NCI-H748 treated with DMSO at 0.1 percent for 48 hours (cell line): ENCODE data around the gene TMEM129.

ENCODE experiments used
- DNase-seq: peaks from one replicate; lab custom pipeline; 2025; lab: John Stamatoyannopoulos, UW

Gene TMEM129

DNA sequence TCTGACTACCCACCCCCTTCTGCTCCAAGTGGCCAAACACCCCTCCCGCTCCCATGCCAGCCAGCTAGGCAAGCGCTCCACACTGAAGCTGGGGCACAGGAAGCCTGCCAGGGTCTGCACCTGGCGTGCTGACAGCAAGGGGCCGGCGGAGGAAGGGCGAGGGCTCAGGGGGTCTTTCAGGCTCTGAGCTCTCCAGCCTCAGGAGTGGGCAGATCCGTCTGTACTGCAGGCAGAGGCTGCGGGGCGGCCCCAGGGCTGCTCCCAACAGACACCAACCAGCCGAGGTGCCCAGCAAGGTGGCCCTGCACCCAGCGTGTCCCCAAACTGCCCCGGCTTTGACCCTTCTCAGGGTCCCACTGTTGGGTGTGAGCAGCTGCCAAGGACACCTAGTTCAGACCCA lies 51.9 kb downstream of the TMEM129 start:
- DNase-seq: no peak

DNA sequence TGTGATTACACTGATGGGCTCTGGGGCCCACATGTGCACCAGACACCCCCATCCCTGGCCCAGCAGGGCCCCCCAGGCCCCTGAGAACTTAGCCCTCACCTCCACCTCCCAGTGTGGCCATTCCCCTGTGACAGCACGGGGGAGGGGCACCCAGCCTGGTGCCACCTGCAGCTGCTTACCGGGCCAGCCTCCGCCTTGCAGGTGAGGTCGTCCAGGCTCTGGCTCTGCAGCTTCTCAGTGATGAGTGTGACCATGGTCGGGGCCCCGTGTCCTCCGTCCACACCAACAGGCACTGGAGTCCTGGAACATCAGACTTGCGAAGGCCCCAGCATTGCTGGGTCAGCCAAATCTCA lies 52.7 kb downstream of the TMEM129 start:
- no peak for DNase-seq

- no peak for DNase-seq
These were observed 53.9 kb downstream of the TMEM129 start for GRCh38 chr4:1667273-1667672.

DNA sequence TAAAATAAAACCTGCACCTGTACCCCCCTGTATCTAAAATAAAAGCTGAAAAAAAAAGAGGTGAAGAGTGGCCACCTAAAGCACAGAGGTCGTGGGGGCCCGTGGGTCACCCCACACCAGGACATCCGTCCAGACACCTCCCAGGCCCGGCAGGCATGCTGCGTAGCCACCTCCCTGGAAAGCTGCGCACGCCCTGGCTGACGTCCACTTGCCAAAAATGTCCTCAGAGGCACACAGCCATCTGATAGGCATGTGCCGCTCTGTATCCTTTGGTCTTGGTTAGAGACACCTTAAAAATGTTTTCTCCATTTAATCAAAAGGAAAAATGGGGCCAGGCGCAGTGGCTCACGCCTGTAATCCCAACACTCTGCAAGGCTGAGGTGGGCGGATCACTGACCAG lies 54.7 kb downstream of the TMEM129 start:
- no peak for DNase-seq
